Adrenal gland (tissue), 12 donors: ENCODE data around the gene CEP41. TPM values are rescaled to one million over a fixed set of nuclear protein-coding genes. Genes with fewer than 3 reads are reported as not detected.

ENCODE experiments used
- DNase-seq, 7 donors: peaks; one replicate each; pipeline ENCODE4 v3.0.0-alpha.2; 2019 to 2020
- H3K27ac ChIP-seq, 5 donors: fragments of 200-600 bp; sonication (generic) in 4 of 5; 1 replicate in 3 of 5; 2 replicates in 2 of 5; pipeline versions ENCODE4 v1.5.1 to v1.8.0; 2016 to 2020; ENCODE audit warnings: mild to moderate bottlenecking in 1 of 5
- H3K27me3 ChIP-seq: fragments of 200-600 bp; 2 replicates; pipeline ENCODE4 v1.8.0; 2021
- H3K36me3 ChIP-seq, 2 donors: fragments of 200-600 bp; replicated peaks in 1 of 2; 1 replicate in 1 of 2; 2 replicates in 1 of 2; pipeline versions ENCODE4 v1.5.1 to v1.8.0; 2018 to 2022
- H3K4me1 ChIP-seq, 2 donors: fragments of 200-600 bp; replicated peaks in 1 of 2; 1 replicate in 1 of 2; 2 replicates in 1 of 2; pipeline versions ENCODE4 v1.5.1 to v1.8.0; 2018 to 2021
- H3K4me3 ChIP-seq, 4 donors: fragments of 200-600 bp; sonication (generic) in 3 of 4; one replicate each; pipeline ENCODE4 v1.5.1; 2016 to 2018
- H3K9me3 ChIP-seq, 3 donors: fragments of 200-600 bp; sonication (generic) in 1 of 3; replicated peaks in 1 of 3; 1 replicate in 2 of 3; 2 replicates in 1 of 3; pipeline versions ENCODE4 v1.5.1 to v1.8.0; 2016 to 2021
- CTCF ChIP-seq, 6 experiments: fragments of 450-650 bp in 4 of 6; fragments of 200-600 bp in 2 of 6; sonication (generic) in 1 of 6; IDR thresholded peaks; 1 replicate in 5 of 6; 2 replicates in 1 of 6; pipeline versions ENCODE4 v1.5.1 to v1.8.0; 2016 to 2021; ENCODE audit warnings: antibody characterized with exemption in 6 of 6, mild to moderate bottlenecking in 2 of 6, moderate library complexity in 1 of 6
- POLR2A ChIP-seq, 2 donors: fragments of 450-650 bp; IDR thresholded peaks; one replicate each; pipeline ENCODE4 v1.6.1; 2017; ENCODE audit warnings: antibody characterized with exemption in 2 of 2, mild to moderate bottlenecking in 2 of 2, moderate library complexity in 1 of 2
- WGBS, 4 donors: extraction: QIAGEN DNeasy Blood & Tissue Kit in 2 of 4; methylation state at CpG; one replicate each; pipeline versions ENCODE4 v1.1.5 to v1.1.7; 2013 to 2017; 5-methylcytosine and 5-hydroxymethylcytosine counted together
- intact Hi-C, 2 donors: fragments of 100-400 bp; cut with DNase I; formaldehyde crosslinking; loops; one replicate each; pipeline versions ENCODE4 v1.14.1 to v1.15.0; 2022 to 2023
- polyA plus RNA-seq, 3 donors: library from polyadenylated mRNA; stranded (reverse); fragments of 200-250 nt in 2 of 3; fragments of 350-450 nt in 1 of 3; fragmentation: Illumina TruSeq in 1 of 3; extraction: RNeasy Lipid Tissue Mini Kit (QIAGEN cat#74804) in 1 of 3; gene quantifications; one replicate each; pipeline ENCODE4 v1.2.3, GENCODE V29; 2013 to 2014
- total RNA-seq, 9 donors: library from RNA; depleted of rRNA in 4 of 9; stranded (reverse); fragments of >200 nt in 4 of 9; fragments of 120-200 nt in 1 of 9; fragmentation: NEBNext Ultra II Directional in 1 of 9; extraction: Animal tissue kit (Norgen Biotek cat#: 25700) in 1 of 9; gene quantifications; one replicate each; pipeline versions ENCODE4 v1.1.0 to v1.2.4, GENCODE V29; 2013 to 2023
- donor health status: healthy with polysubstance abuse.
- donor health status: Bipolar disorder and iron deficiency.
- donor health status: DM: yes; HTN: yes; CAD: no.
- donor health status: DM: no; HTN: no; CAD: no.
- donor health status: DM: no; HTN: no; CAD: no.
- donor health status: DM: yes; HTN: yes; CAD: no.

CEP41 gene
- total and polyA plus RNA-seq, 12 donors: 3.9 to 22.9 (median 15.4) TPM

GRCh38 chr7:130488392-130489139, 47.8 kb upstream of the CEP41 start:
- Histone ChIP-seq H3K4me1 (peaks cover 7 to 37% of the 10 kb centered on the region in 2 donors), H3K36me3 (no peaks in the 10 kb centered on the region), H3K27me3 (no peaks in the 10 kb centered on the region), H3K9me3 (no peaks in the 10 kb centered on the region), H3K27ac (peak overlapping the region in 2 of 5 donors; percentile 74 to 84), H3K4me3 (no peak overlapping the region)
- intact Hi-C loops: loop anchor here in 1 of 2 donors (10.0 kb wide), 1 partner anchor 104 kb away; the partner anchor contains the start of gene CPA1
- 56 to 78% (median 64%) methylated on average over 7 of the region's 7 CpGs for WGBS, 4 donors
- TF ChIP-seq CTCF (IDR thresholded peaks at IDR 0.05): no peak
- TF ChIP-seq POLR2A (IDR thresholded peaks at IDR 0.05): no peak
- no peak for DNase-seq

GRCh38 chr7:130486954-130487436, 46.2 kb upstream of the CEP41 start:
- H3K27me3 ChIP-seq: no peaks in the 10 kb centered on the region
- TF ChIP-seq POLR2A (IDR thresholded peaks at IDR 0.05): no peak
- no peak for TF ChIP-seq CTCF (IDR thresholded peaks at IDR 0.05)
- no peaks in the 10 kb centered on the region for H3K9me3 ChIP-seq
- no peaks in the 10 kb centered on the region for H3K36me3 ChIP-seq
- H3K4me1 ChIP-seq: peaks cover 7 to 39% of the 10 kb centered on the region in 2 donors
- H3K4me3 ChIP-seq: peak overlapping the region in 2 of 4 donors; percentile 62 to 70
- intact Hi-C loops: loop anchor here in 1 of 2 donors (10.0 kb wide), 1 partner anchor 102 kb away; the partner anchor contains the start of gene CPA1
- WGBS, 4 donors: 13 to 30% (median 15%) methylated on average over 6 of the region's 6 CpGs
- DNase-seq: no peak
- H3K27ac ChIP-seq: peak overlapping the region in 3 of 5 donors; percentile 68 to 90 (median 84)

GRCh38 chr7:130486114-130486953, 45.5 kb upstream of the CEP41 start:
- Histone ChIP-seq H3K4me1 (peaks cover 7 to 43% of the 10 kb centered on the region in 2 donors), H3K4me3 (peak overlapping the region in 2 of 4 donors; percentile 62 to 70), H3K27ac (peak overlapping the region in 4 of 5 donors; percentile 32 to 90 (median 76)), H3K9me3 (no peaks in the 10 kb centered on the region), H3K36me3 (no peaks in the 10 kb centered on the region), H3K27me3 (no peaks in the 10 kb centered on the region)
- WGBS, 4 donors: 5 to 13% (median 11%) methylated on average over 33 to 67 of the region's 67 CpGs
- intact Hi-C loops: loop anchor here in 1 of 2 donors (10.0 kb wide), 1 partner anchor 102 kb away; the partner anchor contains the start of gene CPA1
- peak; percentile 78 to 86 (median 85) for DNase-seq
- TF ChIP-seq CTCF (IDR thresholded peaks at IDR 0.05): peak; percentile 68 to 85 (median 77)
- TF ChIP-seq POLR2A (IDR thresholded peaks at IDR 0.05): no peak

GRCh38 chr7:130485734-130486113, 44.9 kb upstream of the CEP41 start:
- WGBS, 4 donors: 60 to 66% (median 65%) methylated on average over 11 of the region's 11 CpGs
- Histone ChIP-seq H3K4me1 (peaks cover 7 to 41% of the 10 kb centered on the region in 2 donors), H3K27me3 (no peaks in the 10 kb centered on the region), H3K27ac (peak overlapping the region in 3 of 5 donors; percentile 68 to 90 (median 84)), H3K36me3 (no peaks in the 10 kb centered on the region), H3K4me3 (peak overlapping the region in 2 of 4 donors; percentile 62 to 70), H3K9me3 (no peaks in the 10 kb centered on the region)
- TF ChIP-seq CTCF (IDR thresholded peaks at IDR 0.05) (no peak), POLR2A (IDR thresholded peaks at IDR 0.05) (no peak)
- intact Hi-C loops: loop anchor here in 1 of 2 donors (10.0 kb wide), 1 partner anchor 101 kb away; the partner anchor contains the start of gene CPA1
- DNase-seq: no peak
